IPS DF 4.7 (cell line): ENCODE measurements around the gene RAB11FIP5.

Experiments used
- DNase-seq: peaks from one replicate; pipeline ENCODE4 v3.0.0-alpha.2; 2013; ENCODE audit warnings: low spot score; ENCODE audit errors: extremely low read depth

Gene RAB11FIP5

GRCh38 chr2:73034661-73035375 is 77.9 kb downstream of the RAB11FIP5 start:
- no peak for DNase-seq

- no peak for DNase-seq
These were observed 78.9 kb downstream of the RAB11FIP5 start for GRCh38 chr2:73033766-73034381.

- DNase-seq: no peak
These were observed 79.5 kb downstream of the RAB11FIP5 start for GRCh38 chr2:73033142-73033765.

- DNase-seq: no peak
These were observed 80.0 kb downstream of the RAB11FIP5 start for GRCh38 chr2:73032702-73033097.

GRCh38 chr2:73031725-73032701 is 80.7 kb downstream of the RAB11FIP5 start:
- DNase-seq: no peak

GRCh38 chr2:73031095-73031678 is 81.6 kb downstream of the RAB11FIP5 start:
- DNase-seq: no peak

GRCh38 chr2:73028841-73029240 is 83.9 kb downstream of the RAB11FIP5 start:
- no peak for DNase-seq

GRCh38 chr2:73027340-73027739 is 85.4 kb downstream of the RAB11FIP5 start:
- no peak for DNase-seq

- DNase-seq: no peak
These were observed 89.3 kb downstream of the RAB11FIP5 start for GRCh38 chr2:73023497-73023896.
